ENCODE data around the gene UFC1.

The UFC1 gene

GRCh38 chr1:161196111-161196510 is 42.3 kb downstream of the UFC1 start:
- DNase-seq, result no peak

DNA sequence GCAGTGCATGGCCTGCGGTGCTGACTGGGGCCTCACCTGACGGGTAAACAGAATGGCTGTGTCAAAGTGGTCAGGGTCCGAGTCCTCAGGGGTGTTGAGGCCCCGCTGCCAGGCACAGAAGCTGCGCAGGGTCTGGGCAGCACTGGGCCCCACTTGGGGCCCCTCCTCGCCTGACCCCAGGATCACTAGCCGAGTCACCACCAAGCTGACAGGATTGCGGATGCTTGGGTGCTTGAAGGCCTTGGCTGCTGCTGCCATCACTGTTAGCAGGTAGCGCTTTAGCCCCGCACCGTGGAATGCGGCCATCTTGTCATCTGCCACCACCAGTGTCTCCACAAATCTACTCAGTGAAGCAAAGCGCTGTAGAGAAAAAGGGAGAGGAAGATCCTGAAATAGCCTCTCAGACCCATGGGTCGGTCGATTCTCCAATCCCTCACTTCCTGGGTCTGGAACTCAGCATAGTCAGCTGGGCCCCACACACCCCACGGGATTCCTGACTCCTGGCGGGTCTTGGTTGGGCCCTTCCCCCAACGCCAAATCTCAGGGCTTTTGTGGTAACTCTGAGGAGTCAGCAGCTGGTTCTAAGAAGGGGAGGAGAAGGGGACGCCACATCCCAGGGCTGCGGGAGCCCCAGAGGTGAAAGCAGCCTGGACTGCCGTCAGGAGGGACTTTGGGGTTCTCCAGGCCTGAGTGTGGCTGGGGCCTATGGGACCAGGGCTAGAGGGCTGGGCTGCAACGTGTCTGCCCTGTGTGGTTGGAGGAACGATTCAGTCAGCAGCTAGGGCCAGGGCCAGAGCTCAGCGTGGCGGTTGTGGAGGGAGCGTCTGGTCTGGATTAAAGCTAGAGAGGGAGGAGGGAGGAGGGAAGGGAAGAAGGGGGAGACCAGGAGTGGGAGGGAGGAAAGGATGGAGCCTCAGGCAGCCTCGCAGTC is 43.0 kb downstream of the UFC1 start:
- DNase-seq, result no peak

DNA sequence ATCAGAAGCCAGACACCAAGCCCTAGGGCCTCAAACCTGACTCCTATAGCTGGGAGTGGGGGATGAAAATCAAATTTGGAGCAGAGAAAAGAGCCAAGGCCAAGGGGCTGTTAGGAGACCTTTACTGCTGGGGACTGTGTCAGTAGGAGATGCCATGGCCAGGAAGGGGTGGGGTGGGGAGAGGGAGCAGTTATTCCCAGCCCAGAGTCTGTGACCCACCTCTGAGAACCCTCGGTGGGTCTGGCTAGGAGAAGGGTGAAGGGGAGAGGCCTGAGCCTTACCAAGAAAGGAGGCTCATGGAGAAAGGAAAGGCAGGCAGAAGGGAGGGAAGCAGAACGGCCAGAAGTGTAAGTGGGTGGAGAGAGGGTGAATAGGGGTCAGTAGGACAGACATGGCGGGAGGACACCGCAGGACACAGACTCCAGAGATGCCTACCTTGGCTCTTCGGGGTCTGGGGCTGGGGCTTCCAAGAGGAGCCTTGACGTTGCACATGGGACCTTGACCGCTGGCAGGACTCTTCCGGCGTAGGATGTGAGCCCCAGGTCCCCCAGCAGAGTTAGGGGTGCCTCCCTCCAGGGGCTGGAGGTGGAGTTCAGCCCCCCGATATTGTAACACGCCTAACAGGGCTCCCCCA is 43.9 kb downstream of the UFC1 start:
- no peak for DNase-seq

DNA sequence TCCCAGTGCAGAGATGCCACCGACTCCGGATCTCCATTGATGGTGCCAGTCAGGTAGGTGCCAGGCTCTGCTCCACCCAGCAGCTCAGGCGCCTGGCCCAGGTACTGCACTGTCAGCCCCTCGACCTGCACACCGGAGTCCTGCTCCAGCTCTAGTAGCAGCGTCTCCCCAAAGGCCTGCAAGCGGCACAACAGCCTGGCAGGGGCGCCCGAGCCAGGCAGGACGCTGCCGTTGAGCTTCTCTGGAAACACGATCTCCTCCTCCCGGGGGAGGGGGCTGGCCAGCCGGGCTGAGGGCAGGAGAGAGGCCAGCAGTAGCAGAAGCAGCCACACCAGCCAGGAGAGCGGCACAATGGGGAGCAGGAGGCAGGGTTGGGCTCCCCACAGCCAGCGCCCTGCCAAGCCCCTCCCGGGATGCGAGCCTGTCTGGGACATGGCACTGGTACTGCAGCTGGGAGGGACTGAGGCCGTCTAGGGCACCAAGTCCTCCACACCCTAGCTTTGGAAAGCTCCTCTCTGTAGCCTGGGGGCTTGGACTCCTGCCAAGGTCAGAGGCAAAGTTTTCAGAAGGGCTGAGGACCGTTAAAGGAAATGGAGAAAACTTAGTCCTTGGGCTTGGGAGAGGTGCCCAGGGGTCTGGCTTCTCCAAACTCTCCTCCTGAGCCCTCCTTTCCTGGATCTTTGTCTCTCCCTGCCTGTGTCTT is 44.6 kb downstream of the UFC1 start:
- no peak for DNase-seq

DNA sequence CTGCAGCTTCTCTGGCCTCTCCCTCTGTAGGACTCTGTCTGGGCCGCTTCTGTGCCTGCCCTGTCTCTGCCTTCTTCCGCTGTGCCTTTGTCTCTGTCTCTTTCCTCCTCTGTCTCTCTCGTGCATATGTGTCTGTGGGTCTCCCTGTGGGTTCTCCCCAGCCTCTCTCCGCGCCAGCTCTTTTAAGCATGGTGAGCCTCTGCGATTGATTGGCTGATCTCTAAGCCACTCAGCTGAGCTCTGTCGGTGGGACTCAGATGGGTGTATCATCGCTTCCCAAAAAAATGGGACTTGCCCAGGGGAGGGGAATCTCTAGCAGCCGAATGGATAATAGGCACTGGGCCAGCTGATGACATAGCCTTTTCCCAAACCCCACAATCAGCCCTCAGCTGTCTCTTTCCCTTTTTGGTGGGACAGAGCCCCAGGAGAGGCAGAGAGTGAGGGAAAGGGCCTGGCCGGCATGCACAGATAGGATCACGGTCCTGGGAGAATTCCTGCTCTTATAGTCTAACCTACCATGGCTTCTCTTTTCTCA is 45.2 kb downstream of the UFC1 start, which contains the start of gene ADAMTS4:
ADAMTS4 (minus strand) TSS at position 158 of the 535 bp plus-strand sequence. CDS start 427 bp downstream, outside the sequence.
- DNase-seq, result no peak

- no peak for DNase-seq
Observed at GRCh38 chr1:161199506-161200139, 45.8 kb downstream of the UFC1 start.

DNA sequence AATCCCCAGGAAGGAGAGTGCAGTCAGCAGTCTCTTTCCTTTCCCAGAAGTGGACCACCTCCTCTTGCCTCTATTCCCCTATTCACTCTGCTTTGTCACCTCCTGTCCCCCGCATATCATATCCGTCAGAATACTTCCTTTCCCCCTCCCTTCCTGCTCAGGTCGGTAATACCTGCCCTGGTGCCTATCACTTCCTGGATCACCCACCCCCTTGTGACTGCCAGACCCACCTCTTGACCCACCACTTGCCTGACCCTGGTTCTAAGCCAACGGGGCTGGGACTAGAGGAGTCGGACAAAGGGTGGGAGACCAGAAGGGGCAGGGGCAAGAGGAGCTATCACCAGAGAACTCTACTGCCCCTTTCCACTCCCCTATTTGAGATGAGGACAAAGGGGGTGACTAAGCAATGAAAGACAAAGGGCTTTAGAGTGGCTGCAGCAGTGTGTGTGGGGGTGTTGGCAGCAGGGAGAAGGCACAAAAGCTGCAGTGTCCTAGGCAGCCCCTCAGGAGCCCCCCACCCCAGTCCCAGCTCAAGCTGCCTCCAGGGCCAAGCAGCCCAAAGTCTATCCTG is 46.7 kb downstream of the UFC1 start:
- no peak for DNase-seq

DNA sequence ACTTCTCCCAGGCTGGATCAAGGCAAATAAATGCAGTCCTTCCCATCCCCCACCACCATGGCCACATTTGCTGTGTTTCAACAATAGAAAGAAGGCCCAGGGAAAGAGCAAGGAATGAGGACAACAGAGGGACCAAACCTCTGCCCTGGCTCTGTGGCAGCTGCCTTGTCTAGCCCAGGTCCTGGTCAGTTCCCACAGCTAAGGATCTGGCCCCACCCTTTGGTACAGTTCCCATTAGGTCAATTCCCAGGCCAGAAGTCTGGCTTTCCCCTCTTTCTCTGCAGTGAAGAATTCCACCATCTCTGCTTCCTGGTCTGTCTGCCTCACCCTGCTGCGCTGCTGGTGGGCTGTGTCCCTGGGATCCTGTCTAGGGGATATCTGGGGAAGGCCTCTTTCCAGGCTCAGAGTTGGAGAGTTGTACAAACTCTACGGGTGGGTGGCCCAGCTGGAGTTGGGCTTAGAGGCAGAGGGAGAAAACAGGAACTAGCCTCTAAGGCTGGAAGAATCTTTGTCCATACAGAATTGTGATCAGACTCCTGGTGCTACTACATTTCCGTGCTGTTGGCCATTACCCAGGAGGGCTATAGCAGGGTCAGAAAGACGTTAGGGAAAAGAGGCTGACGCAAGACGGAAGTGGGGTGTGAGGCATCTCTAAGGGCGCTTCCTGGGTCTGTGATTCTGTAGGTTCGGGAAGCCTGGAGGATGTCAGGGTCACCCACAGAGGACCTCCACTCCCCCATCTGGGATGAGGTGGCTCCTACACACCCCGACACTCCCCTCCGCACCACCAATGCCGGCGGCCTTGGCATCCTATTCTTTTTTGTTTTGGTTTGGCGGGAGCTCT is 47.4 kb downstream of the UFC1 start:
- no peak for DNase-seq

DNA sequence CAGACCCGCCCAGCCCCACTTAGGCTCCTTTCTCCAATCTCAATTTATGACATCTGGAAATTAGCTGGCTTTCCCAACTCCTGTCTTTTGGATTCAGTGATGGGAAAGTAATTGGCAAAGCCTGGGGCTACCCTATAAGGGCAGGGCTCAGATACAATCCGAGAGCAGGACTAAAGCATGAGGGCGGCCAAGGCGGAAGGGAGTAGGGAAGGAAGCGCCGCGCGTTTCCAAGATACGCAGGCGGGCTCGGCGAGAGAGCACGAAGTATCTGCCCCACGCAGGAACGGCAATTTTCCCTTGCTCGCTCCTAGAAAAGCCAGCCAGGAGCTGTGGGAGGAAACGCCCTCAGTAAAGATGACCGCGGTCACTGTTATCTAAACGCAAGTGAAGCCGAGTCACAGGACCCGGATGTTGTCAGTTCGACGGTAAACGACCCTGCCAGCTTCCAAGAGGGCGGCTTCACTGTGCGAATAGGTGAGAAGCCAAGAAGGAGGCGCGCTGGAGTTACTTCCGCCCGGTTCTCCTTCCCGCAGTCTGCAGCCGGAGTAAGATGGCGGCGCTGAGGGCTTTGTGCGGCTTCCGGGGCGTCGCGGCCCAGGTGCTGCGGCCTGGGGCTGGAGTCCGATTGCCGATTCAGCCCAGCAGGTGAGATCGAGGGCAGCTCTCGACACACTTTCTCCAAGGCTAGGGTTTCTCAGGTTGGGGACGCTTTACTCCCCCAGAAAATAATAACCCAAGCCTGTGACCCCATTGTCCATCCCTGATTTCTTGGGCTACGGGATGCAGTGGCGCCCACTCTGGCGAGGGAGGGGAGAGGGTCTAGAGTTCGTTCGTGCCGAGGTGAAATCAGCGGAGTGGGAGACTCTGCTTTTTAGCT is 48.3 kb downstream of the UFC1 start, which contains the start of gene NDUFS2:
NDUFS2 (plus strand) TSS at position 532 of the 877 bp plus-strand sequence; CDS start at position 551, 19 bp downstream.
- peak; percentile 99 for DNase-seq

DNA sequence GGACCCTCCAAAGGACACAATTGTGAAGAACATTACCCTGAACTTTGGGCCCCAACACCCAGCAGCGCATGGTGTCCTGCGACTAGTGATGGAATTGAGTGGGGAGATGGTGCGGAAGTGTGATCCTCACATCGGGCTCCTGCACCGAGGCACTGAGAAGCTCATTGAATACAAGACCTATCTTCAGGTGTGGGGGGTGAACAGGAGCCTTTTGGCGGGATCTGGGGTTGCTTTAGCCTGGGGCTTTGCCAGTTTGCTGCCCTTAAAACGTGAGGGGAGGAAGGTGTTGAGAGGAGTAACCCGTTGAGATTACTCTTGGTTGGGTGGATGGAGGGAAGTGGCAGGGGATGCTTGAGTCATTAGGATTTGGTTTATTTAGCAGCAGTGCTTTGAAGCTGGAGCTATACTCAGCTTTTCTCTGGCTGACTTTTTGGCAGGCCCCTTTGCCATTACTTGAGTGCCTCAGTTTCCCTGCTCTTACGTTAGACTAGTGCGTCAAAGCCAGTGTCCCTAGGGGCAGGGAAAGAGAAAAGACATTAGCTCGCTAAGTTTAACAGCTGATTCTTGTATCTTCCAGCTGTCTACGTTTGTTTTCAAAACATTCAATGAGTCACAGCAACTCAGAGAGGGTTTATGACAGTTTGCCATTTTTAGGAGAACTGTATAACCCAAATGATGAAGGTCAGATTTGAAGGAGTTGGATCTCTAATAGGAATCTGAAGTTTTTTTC is 52.8 kb downstream of the UFC1 start:
- DNase-seq, result no peak

DNA sequence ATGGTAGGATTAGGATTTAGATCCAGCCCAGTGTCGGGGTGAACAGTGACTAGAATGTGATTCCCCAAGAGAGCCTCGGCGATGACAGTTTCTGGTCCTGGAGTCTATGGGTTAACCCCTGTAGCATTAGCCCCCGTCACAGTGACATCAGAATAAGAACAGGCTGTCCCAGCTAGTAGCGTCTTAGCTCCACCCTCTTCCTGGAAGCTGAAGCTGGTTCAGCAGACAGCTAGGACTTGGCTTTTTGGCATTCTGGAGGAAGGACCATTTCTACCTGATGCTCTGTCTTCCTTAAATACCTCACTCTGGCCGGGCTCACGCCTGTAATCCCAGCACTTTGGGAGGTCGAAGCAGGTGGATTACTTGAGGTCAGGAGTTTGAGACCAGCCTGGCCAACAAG is 53.4 kb downstream of the UFC1 start:
- no peak for DNase-seq
